SK-N-MC (cell line): Measurements from ENCODE around the gene C1QL1.

Source experiments
- EZH2 ChIP-seq: fragments of 200-600 bp; sonication (generic); IDR thresholded peaks from one replicate; pipeline ENCODE4 v1.6.1; 2017; ENCODE audit warnings: antibody characterized with exemption
- POLR2AphosphoS5 ChIP-seq: IDR thresholded peaks from 2 replicates; pipeline ENCODE4 v1.6.1; 2012; ENCODE audit warnings: mild to moderate bottlenecking, low read depth, low read length, borderline replicate concordance

- no peak for TF ChIP-seq POLR2AphosphoS5
- no peak for TF ChIP-seq EZH2
These were observed 1.2 kb upstream of the C1QL1 start for GRCh38 chr17:44969144-44969780.
